ENCODE results near the gene MNAT1. TPM values are rescaled to one million over a fixed set of nuclear protein-coding genes. Genes with fewer than 3 reads are reported as not detected.

The MNAT1 gene
- total and polyA plus RNA-seq, 3 donors from 2014 or later, result 17.3 to 39.9 (median 36.0) TPM

DNA sequence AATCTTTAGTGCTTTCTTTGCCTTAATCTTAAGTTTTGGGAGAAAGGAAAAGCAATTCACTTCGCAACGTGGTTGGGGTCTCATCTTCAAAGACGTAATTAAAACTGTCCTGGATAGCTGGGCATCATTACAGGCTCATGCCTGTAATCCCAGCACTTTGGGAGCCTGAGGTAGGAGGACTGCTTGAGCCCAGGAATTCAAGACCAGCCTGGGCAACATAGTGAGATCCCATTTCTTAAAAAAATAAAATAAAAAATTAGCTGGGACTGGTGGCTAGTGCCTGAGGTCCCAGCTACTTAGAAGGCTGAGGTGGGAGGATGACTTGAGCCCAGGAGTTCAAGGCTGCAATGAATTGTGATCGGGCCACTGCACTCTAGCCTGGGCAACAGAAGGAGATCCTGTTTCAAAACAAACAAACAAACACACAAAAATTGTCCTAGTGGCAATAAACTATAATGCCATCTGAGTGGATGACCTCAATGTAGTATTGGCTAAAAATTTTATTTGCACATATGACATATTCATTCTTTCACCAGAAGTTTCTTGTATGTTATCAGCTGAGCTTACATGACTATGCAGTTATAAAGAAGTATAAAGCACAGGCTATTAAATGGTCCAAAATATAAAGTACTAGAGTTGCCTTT is 1.6 kb upstream of the MNAT1 start:
- Histone ChIP-seq H3K4me1 (peaks cover 11% of the 10 kb centered on the region), H3K36me3 (ENCODE audit: low read depth, missing control alignments) (no peaks in the 10 kb centered on the region), H3K9me3 (no peaks in the 10 kb centered on the region), H3K27ac (no peak overlapping the region), H3K27me3 (no peaks in the 10 kb centered on the region), H3K4me3 (no peak overlapping the region)
- intact Hi-C loops (cut with DNase I; ENCODE audit: low total_unique reads), result no loop called here
- WGBS, 2 donors, result 67 to 72% methylated on average over 4 of the region's 4 CpGs
- no peak for TF ChIP-seq POLR2A (IDR thresholded peaks at IDR 0.05)
- TF ChIP-seq, protein P1, sequence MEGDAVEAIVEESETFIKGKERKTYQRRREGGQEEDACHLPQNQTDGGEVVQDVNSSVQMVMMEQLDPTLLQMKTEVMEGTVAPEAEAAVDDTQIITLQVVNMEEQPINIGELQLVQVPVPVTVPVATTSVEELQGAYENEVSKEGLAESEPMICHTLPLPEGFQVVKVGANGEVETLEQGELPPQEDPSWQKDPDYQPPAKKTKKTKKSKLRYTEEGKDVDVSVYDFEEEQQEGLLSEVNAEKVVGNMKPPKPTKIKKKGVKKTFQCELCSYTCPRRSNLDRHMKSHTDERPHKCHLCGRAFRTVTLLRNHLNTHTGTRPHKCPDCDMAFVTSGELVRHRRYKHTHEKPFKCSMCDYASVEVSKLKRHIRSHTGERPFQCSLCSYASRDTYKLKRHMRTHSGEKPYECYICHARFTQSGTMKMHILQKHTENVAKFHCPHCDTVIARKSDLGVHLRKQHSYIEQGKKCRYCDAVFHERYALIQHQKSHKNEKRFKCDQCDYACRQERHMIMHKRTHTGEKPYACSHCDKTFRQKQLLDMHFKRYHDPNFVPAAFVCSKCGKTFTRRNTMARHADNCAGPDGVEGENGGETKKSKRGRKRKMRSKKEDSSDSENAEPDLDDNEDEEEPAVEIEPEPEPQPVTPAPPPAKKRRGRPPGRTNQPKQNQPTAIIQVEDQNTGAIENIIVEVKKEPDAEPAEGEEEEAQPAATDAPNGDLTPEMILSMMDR (IDR thresholded peaks at IDR 0.05), result no peak
- no peak for DNase-seq

DNA sequence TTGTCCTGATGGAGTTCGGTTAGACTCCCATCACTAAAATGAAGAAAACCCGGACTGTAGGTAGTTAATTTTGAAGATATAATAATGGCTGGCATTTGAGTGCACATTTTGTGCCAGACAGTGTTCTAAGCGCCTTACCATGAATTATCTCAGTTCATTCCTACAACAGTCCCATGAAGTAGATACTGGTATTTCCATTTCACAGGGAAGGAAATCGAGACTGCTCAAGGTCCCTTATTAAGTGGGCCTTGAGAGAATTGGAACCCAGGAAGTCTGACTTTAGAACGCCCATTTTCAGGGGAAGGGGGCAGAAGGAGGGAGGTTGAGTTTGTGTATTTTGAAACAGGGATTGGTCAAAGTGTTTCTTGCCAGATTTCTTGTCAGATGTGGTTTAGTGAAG is 855 bp downstream of the MNAT1 start:
- H3K27me3 ChIP-seq, result no peaks in the 10 kb centered on the region
- H3K9me3 ChIP-seq, result no peaks in the 10 kb centered on the region
- DNase-seq, result no peak
- TF ChIP-seq, protein P1 (IDR thresholded peaks at IDR 0.05), result no peak
- no peak for TF ChIP-seq POLR2A (IDR thresholded peaks at IDR 0.05)
- H3K4me3 ChIP-seq, result peak overlapping the region; percentile 89 to 90
- intact Hi-C loops (cut with DNase I; ENCODE audit: low total_unique reads), result no loop called here
- peaks cover 15% of the 10 kb centered on the region for H3K4me1 ChIP-seq
- 5 to 7% methylated on average over 5 of the region's 5 CpGs for WGBS, 2 donors
- H3K36me3 ChIP-seq (ENCODE audit: low read depth, missing control alignments), result no peaks in the 10 kb centered on the region
- peak overlapping the region in 1 of 2 donors; percentile 88 for H3K27ac ChIP-seq

DNA sequence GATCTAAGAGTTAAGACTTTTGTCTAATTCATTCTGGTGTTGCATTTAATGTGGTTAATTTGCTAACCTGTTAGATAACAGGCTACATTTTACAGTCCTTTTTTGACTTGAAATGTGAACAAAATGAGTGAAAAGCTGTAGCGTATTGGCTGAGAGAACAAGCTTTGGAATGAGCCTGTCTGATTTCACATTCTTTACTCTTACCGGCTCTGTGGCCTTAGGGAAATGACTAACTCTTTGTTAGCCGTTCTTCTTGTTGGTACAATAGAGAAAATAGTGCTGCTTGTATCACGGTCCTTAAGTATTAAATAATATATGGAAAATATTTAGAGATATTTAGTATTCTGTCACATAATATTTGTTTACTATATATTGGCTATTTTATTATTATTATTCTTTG is 1.9 kb downstream of the MNAT1 start:
- H3K27me3 ChIP-seq, result no peaks in the 10 kb centered on the region
- peaks cover 15% of the 10 kb centered on the region for H3K4me1 ChIP-seq
- 32 to 38% methylated on average over 4 of the region's 4 CpGs for WGBS, 2 donors
- no peak overlapping the region for H3K27ac ChIP-seq
- no peak overlapping the region for H3K4me3 ChIP-seq
- TF ChIP-seq, protein P1 (IDR thresholded peaks at IDR 0.05), result no peak
- TF ChIP-seq POLR2A (IDR thresholded peaks at IDR 0.05), result no peak
- no peaks in the 10 kb centered on the region for H3K36me3 ChIP-seq (ENCODE audit: low read depth, missing control alignments)
- intact Hi-C loops (cut with DNase I; ENCODE audit: low total_unique reads), result no loop called here
- H3K9me3 ChIP-seq, result no peaks in the 10 kb centered on the region
- DNase-seq, result no peak

DNA sequence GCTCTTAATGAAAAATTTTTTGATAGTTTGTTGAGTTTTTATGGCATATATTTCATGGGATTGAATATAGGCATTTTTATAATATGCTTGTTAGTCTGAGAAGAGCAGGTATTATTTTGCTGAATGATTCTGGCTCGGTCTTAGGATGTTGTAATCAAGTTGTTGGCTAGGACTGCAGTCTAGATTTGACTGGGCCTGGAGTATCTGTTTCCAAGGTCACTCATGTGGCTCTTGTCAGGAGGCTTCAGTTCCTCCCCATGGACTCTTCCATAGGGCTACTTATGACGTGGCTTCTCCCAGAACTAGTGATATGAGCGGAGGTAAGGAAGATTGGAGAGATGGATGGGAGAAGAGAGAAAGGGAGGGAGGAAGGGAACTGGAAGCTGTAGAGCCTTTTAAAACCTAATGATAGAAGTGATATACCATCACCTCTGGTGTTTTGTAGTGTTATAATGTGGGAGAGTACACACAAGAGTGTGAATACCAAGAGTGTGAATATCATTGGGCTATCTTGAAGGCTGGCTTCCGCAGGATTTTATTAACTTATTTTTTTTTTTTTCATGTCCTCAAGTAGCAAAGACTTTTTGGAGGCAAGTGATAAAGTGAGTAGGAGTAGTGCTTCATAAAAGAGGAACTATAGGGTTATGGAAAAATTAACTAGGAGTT is 4.4 kb downstream of the MNAT1 start:
- H3K4me1 ChIP-seq, result peaks cover 15% of the 10 kb centered on the region
- no peaks in the 10 kb centered on the region for H3K9me3 ChIP-seq
- H3K27ac ChIP-seq, result peak overlapping the region in 1 of 2 donors; percentile 3
- TF ChIP-seq POLR2A (IDR thresholded peaks at IDR 0.05), result no peak
- TF ChIP-seq, protein P1 (IDR thresholded peaks at IDR 0.05), result no peak
- peak; percentile 73 for DNase-seq
- WGBS, 2 donors, result 46 to 56% methylated on average over 4 of the region's 4 CpGs
- intact Hi-C loops (cut with DNase I; ENCODE audit: low total_unique reads), result no loop called here
- H3K4me3 ChIP-seq, result no peak overlapping the region
- no peaks in the 10 kb centered on the region for H3K27me3 ChIP-seq
- H3K36me3 ChIP-seq (ENCODE audit: low read depth, missing control alignments), result no peaks in the 10 kb centered on the region

DNA sequence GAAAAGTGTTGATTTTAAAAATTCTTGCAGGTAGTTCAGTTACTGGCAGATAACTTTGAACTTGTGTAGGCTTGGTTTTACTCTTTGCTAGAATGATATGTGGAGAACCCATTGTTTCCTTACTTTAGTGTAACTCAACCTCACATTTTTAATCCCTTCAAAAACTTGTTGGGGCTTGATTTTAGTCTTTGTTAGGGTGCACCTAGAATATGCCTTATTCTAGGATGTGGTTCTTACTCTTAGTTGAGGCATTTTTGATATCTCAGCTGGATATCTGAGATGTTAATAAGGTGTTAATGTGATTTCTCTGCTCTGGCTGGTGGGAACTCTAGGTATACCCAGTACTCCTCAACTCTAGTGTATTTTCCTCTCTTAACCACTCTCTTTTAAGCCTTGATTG is 10.0 kb downstream of the MNAT1 start:
- Histone ChIP-seq H3K4me3 (no peak overlapping the region), H3K4me1 (no peaks in the 10 kb centered on the region), H3K9me3 (no peaks in the 10 kb centered on the region), H3K27ac (no peak overlapping the region), H3K36me3 (ENCODE audit: low read depth, missing control alignments) (no peaks in the 10 kb centered on the region), H3K27me3 (no peaks in the 10 kb centered on the region)
- TF ChIP-seq, protein P1 (IDR thresholded peaks at IDR 0.05), result no peak
- TF ChIP-seq POLR2A (IDR thresholded peaks at IDR 0.05), result no peak
- intact Hi-C loops (cut with DNase I; ENCODE audit: low total_unique reads), result no loop called here
- DNase-seq, result no peak

Measured in testis (tissue), 3 donors.